Duodenal mucosa (tissue), 2 donors: ENCODE measurements around the gene TMEM51.
A peak's percentile ranks its signal among the peaks of the same experiment; 100 is the strongest.

Source experiments
- H3K27ac ChIP-seq: one replicate; pipeline ENCODE4 v1.7.0; 2013; ENCODE audit warnings: low read depth, low read length
- H3K27me3 ChIP-seq, 2 donors: one replicate each; pipeline ENCODE4 v1.7.0; 2013; ENCODE audit warnings: low read length in 2 of 2, control low read depth in 1 of 2; ENCODE audit not compliant: insufficient read depth in 2 of 2, control insufficient read depth in 1 of 2
- H3K36me3 ChIP-seq, 2 donors: one replicate each; pipeline ENCODE4 v1.7.0; 2013; ENCODE audit warnings: low read length in 2 of 2, control low read depth in 1 of 2; ENCODE audit not compliant: insufficient read depth in 2 of 2, control insufficient read depth in 1 of 2
- H3K4me1 ChIP-seq, 2 donors: one replicate each; pipeline ENCODE4 v1.7.0; 2013; ENCODE audit warnings: low read length in 2 of 2, control low read depth in 1 of 2; ENCODE audit not compliant: insufficient read depth in 2 of 2, control insufficient read depth in 1 of 2
- H3K4me3 ChIP-seq, 2 donors: one replicate each; pipeline ENCODE4 v1.7.0; 2013; ENCODE audit warnings: low read length in 2 of 2, low read depth in 1 of 2
- H3K9ac ChIP-seq, 2 donors: one replicate each; pipeline ENCODE4 v1.7.0; 2013; ENCODE audit warnings: low read length in 2 of 2, low read depth in 1 of 2
- H3K9me3 ChIP-seq, 2 donors: one replicate each; pipeline ENCODE4 v1.7.0; 2013; ENCODE audit warnings: low read length in 2 of 2, control low read depth in 1 of 2; ENCODE audit not compliant: control insufficient read depth in 1 of 2

The TMEM51 gene

GRCh38 chr1:15159166-15159555 lies 5.6 kb downstream of the TMEM51 start:
- no peaks in the 10 kb centered on the region for H3K27me3 ChIP-seq
- peaks cover 49 to 51% of the 10 kb centered on the region in 2 donors for H3K4me1 ChIP-seq
- no peak overlapping the region for H3K9ac ChIP-seq
- peak overlapping the region in 1 of 2 donors; percentile 1 for H3K4me3 ChIP-seq
- H3K9me3 ChIP-seq, result no peaks in the 10 kb centered on the region
- H3K27ac ChIP-seq, result no peak overlapping the region
- H3K36me3 ChIP-seq, result no peaks in the 10 kb centered on the region

DNA sequence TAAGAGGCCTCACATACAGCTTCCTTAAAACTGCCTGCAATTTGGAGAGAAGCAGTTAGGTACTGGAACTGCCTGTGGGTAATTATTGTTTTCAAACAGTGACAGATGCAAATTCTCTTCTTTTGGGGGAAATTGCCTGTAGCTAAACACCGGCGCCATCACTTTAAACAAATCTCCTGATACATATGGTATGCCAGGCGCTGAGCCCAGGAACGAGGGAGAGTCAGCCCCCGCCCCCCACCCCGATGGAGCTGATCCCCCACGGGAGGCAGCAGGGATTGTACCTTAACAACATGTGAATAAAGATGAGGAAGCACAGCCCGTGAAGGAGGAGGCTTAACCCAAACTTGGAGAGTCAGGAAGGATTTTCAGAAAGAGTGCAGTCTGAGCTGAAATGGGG lies 7.1 kb downstream of the TMEM51 start:
- H3K27ac ChIP-seq, result no peak overlapping the region
- H3K4me1 ChIP-seq, result peaks cover 36 to 44% of the 10 kb centered on the region in 2 donors
- H3K27me3 ChIP-seq, result no peaks in the 10 kb centered on the region
- no peaks in the 10 kb centered on the region for H3K9me3 ChIP-seq
- H3K36me3 ChIP-seq, result no peaks in the 10 kb centered on the region
- H3K9ac ChIP-seq, result no peak overlapping the region
- no peak overlapping the region for H3K4me3 ChIP-seq

- H3K4me1 ChIP-seq, result peaks cover 17 to 26% of the 10 kb centered on the region in 2 donors
- H3K4me3 ChIP-seq, result no peak overlapping the region
- no peak overlapping the region for H3K9ac ChIP-seq
These were observed 13.8 kb downstream of the TMEM51 start for GRCh38 chr1:15167386-15167785.

GRCh38 chr1:15168479-15168878 lies 14.9 kb downstream of the TMEM51 start:
- Histone ChIP-seq H3K9me3 (no peaks in the 10 kb centered on the region), H3K4me3 (no peak overlapping the region), H3K27ac (no peak overlapping the region)

More at GRCh38 chr1:15167386-15167785, 13.8 kb downstream of the TMEM51 start:
- H3K9me3 ChIP-seq, result no peaks in the 10 kb centered on the region
- H3K27ac ChIP-seq, result no peak overlapping the region
- no peaks in the 10 kb centered on the region for H3K27me3 ChIP-seq
- no peaks in the 10 kb centered on the region for H3K36me3 ChIP-seq

GRCh38 chr1:15170071-15170470 lies 16.5 kb downstream of the TMEM51 start:
- Histone ChIP-seq H3K9me3 (no peaks in the 10 kb centered on the region), H3K4me3 (no peak overlapping the region), H3K36me3 (no peaks in the 10 kb centered on the region), H3K27ac (no peak overlapping the region), H3K27me3 (no peaks in the 10 kb centered on the region), H3K4me1 (peaks cover 36 to 49% of the 10 kb centered on the region in 2 donors), H3K9ac (no peak overlapping the region)

More at GRCh38 chr1:15168479-15168878, 14.9 kb downstream of the TMEM51 start:
- Histone ChIP-seq H3K27me3 (no peaks in the 10 kb centered on the region), H3K36me3 (no peaks in the 10 kb centered on the region), H3K9ac (no peak overlapping the region), H3K4me1 (peaks cover 27 to 36% of the 10 kb centered on the region in 2 donors)

DNA sequence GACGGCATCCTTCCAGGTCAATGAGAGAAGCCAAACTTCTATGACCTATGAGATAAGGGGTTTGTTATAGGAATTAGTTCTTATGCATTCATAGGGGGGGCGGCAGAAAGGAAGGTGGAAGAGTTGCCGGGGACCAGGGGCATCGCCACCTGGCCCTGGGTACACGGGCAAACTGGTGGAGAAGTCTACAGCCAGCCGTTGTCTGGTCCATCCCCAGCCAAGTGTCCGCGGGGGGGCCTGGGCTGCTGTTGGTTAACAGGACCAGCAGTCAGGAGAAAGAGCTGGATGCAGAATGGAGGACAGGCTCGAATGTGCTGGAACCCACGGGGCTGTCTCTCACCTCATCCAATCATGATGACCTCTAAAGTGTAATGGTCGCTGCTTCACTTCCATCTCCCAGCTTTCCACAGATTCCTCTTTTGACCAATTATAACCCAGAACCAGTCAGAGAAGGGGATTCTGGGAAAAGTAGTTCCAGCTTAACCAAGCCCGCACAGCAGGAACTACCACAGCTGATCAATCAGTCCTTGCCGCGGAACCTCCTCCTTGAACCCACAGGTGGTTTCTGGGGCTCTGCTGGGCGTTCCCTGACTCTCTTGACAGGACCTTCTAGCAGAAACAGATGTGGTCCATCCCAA lies 17.8 kb downstream of the TMEM51 start:
- Histone ChIP-seq H3K4me3 (peak overlapping the region; percentile 26 to 52), H3K27me3 (no peaks in the 10 kb centered on the region), H3K27ac (peak overlapping the region; percentile 43), H3K36me3 (no peaks in the 10 kb centered on the region), H3K4me1 (peaks cover 44 to 58% of the 10 kb centered on the region in 2 donors), H3K9ac (peak overlapping the region; percentile 15 to 19), H3K9me3 (no peaks in the 10 kb centered on the region)

DNA sequence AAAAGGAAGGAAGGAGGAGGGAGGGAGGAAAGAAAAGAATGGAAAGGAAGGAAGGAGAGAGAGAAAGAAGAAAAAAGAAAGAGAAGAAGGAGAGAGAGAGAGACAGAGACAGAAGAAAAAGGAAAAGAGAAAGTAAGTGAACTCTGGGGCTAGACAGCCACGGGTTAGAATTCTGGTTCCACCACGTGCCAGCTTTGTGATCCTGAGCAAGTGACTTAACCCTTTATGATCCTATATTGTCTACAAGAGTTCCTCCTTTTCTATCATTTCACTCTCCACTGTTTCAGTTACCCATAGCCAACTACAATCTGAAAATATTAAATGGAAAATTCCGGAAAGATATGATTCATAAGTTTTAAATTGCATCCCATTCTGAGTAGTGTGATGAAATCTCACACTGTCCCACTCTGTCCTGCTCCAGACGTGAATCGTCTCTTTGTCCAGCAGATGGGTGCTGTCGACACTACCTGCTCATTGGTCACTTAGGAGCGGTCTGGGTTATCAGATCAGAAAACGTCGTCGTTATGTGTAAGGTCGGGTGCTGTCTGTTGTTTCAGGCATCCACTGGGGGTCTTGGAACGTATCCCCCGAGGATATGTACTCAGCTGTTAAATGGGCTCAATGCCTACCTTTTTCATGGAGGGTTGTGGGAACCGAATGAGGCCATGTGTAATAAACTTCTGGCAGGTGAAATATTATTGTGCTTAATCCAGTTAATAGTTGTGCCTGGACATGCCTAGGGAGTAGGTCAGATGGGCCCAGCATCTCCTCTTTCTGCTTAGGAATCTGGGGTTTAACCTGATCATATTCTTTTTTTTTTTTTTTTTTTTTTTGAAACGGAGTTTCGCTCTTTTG lies 19.1 kb downstream of the TMEM51 start:
- Histone ChIP-seq H3K9ac (peak overlapping the region in 1 of 2 donors; percentile 20), H3K36me3 (no peaks in the 10 kb centered on the region), H3K9me3 (no peaks in the 10 kb centered on the region), H3K4me1 (peaks cover 57 to 70% of the 10 kb centered on the region in 2 donors), H3K27ac (no peak overlapping the region), H3K4me3 (no peak overlapping the region), H3K27me3 (no peaks in the 10 kb centered on the region)

GRCh38 chr1:15173863-15174614 lies 20.5 kb downstream of the TMEM51 start:
- Histone ChIP-seq H3K9me3 (no peaks in the 10 kb centered on the region), H3K27me3 (no peaks in the 10 kb centered on the region), H3K4me3 (no peak overlapping the region), H3K27ac (no peak overlapping the region), H3K36me3 (no peaks in the 10 kb centered on the region), H3K9ac (no peak overlapping the region), H3K4me1 (peaks cover 66 to 72% of the 10 kb centered on the region in 2 donors)

GRCh38 chr1:15174615-15174983 lies 21.1 kb downstream of the TMEM51 start:
- H3K4me1 ChIP-seq, result peaks cover 71 to 74% of the 10 kb centered on the region in 2 donors
- no peak overlapping the region for H3K4me3 ChIP-seq
- H3K27ac ChIP-seq, result no peak overlapping the region
- H3K36me3 ChIP-seq, result no peaks in the 10 kb centered on the region
- H3K9me3 ChIP-seq, result no peaks in the 10 kb centered on the region
- no peaks in the 10 kb centered on the region for H3K27me3 ChIP-seq
- H3K9ac ChIP-seq, result no peak overlapping the region
